H1 (cell line): ENCODE results near the gene MVK. TPM values are rescaled to one million over a fixed set of nuclear protein-coding genes. Genes with fewer than 3 reads are reported as not detected.

Source experiments
- CTCF ChIA-PET: fragments of 300-600 bp; sonication (Branson Sonifier 250); formaldehyde crosslinking; loops from one replicate; lab custom pipeline; 2021; ENCODE audit not compliant: partially characterized antibody; lab: Charles Lee
- POLR2A ChIA-PET: fragments of 300-600 bp; sonication (Branson Sonifier 250); formaldehyde crosslinking; loops from one replicate; lab custom pipeline; 2021; ENCODE audit warnings: inconsistent platforms; ENCODE audit not compliant: partially characterized antibody; lab: Charles Lee
- DNase-seq, 2 experiments: peaks; one replicate each; pipeline versions ENCODE4 v3.0.0 to v3.0.0-alpha.2; 2010 to 2022; ENCODE audit warnings: low spot score in 2 of 2, low read depth in 1 of 2, mixed read lengths in 1 of 2
- FAIRE-seq: peaks from 2 replicates; lab custom pipeline; 2011; peaks lifted over from hg19 to GRCh38; lab: Jason Lieb, UNC
- H2AFZ ChIP-seq: 2 replicates; pipeline ENCODE4 v1.8.1; 2012; ENCODE audit warnings: low read length, inconsistent platforms
- H2AK5ac ChIP-seq: 2 replicates; pipeline ENCODE4 v1.6.1; 2013; ENCODE audit warnings: low read depth, low read length
- H2BK120ac ChIP-seq: replicated peaks from 2 replicates; pipeline ENCODE3; 2013; ENCODE audit warnings: low read depth, low read length, inconsistent platforms
- H2BK12ac ChIP-seq: 2 replicates; pipeline ENCODE4 v1.6.1; 2013; ENCODE audit warnings: low read depth, low read length
- H2BK15ac ChIP-seq: 2 replicates; pipeline ENCODE4 v1.6.1; 2013; ENCODE audit warnings: low read length
- H2BK20ac ChIP-seq: 2 replicates; pipeline ENCODE4 v1.6.1; 2013; ENCODE audit warnings: low read length
- H2BK5ac ChIP-seq: 2 replicates; pipeline ENCODE4 v1.6.1; 2013; ENCODE audit warnings: low read depth, low read length
- H3K14ac ChIP-seq: 2 replicates; pipeline ENCODE4 v1.6.1; 2013; ENCODE audit warnings: inconsistent platforms; ENCODE audit not compliant: insufficient read length
- H3K18ac ChIP-seq: 2 replicates; pipeline ENCODE4 v1.6.1; 2013; ENCODE audit warnings: low read length; ENCODE audit errors: extremely low read depth
- H3K23ac ChIP-seq: 2 replicates; pipeline ENCODE4 v1.6.1; 2013; ENCODE audit warnings: inconsistent platforms; ENCODE audit not compliant: insufficient read length
- H3K23me2 ChIP-seq: 2 replicates; pipeline ENCODE4 v1.6.1; 2013; ENCODE audit warnings: low read depth, low read length
- H3K27ac ChIP-seq: 2 replicates; pipeline ENCODE4 v1.6.1; 2011; ENCODE audit warnings: low read depth, low read length, inconsistent platforms
- H3K27me3 ChIP-seq, 4 experiments: replicated peaks in 1 of 4; 1 replicate in 1 of 4; 2 replicates in 3 of 4; pipeline versions ENCODE4 v1.6.1 to v1.8.1; 2011 to 2013; ENCODE audit warnings: low read length in 3 of 4, mild to moderate bottlenecking in 3 of 4, inconsistent platforms in 2 of 4, mixed read lengths in 2 of 4, moderate library complexity in 1 of 4; ENCODE audit not compliant: control insufficient read depth in 3 of 4, insufficient read depth in 3 of 4; ENCODE audit errors: extremely low read depth in 1 of 4
- H3K36me3 ChIP-seq, 4 experiments: 2 replicates each; pipeline versions ENCODE4 v1.6.1 to v1.8.1; 2011 to 2013; ENCODE audit warnings: mild to moderate bottlenecking in 4 of 4, low read length in 3 of 4, moderate library complexity in 2 of 4, control low read depth in 1 of 4, inconsistent platforms in 1 of 4; ENCODE audit not compliant: insufficient read depth in 4 of 4, control insufficient read depth in 2 of 4
- H3K4ac ChIP-seq: replicated peaks from 2 replicates; pipeline ENCODE3; 2013; ENCODE audit warnings: low read length, low read depth, mixed read lengths, inconsistent platforms; ENCODE audit not compliant: insufficient read length
- H3K4me1 ChIP-seq, 4 experiments: replicated peaks in 1 of 4; 1 replicate in 1 of 4; 2 replicates in 3 of 4; pipeline versions ENCODE4 v1.6.1 to v1.8.1; 2011 to 2013; ENCODE audit warnings: low read length in 3 of 4, inconsistent platforms in 2 of 4, mixed read lengths in 1 of 4; ENCODE audit not compliant: insufficient read depth in 4 of 4, control insufficient read depth in 3 of 4
- H3K4me2 ChIP-seq, 2 experiments: 2 replicates each; pipeline versions ENCODE4 v1.6.1 to v1.8.1; 2011 to 2013; ENCODE audit warnings: low read depth in 2 of 2, low read length in 2 of 2, control low read depth in 1 of 2, inconsistent platforms in 1 of 2, mild to moderate bottlenecking in 1 of 2; ENCODE audit not compliant: insufficient read depth in 1 of 2
- H3K4me3 ChIP-seq, 4 experiments: fragments of 200-600, 300-600 bp in 1 of 4; sonication (generic), shearing (Covaris generic), sonication (Bioruptor Twin) in 1 of 4; 2 replicates each; pipeline versions ENCODE4 v1.5.1 to v1.8.1; 2011 to 2016; ENCODE audit warnings: low read length in 4 of 4, low read depth in 3 of 4, control low read depth in 2 of 4, inconsistent platforms in 2 of 4, mild to moderate bottlenecking in 2 of 4, mixed read lengths in 1 of 4, moderate library complexity in 1 of 4; ENCODE audit not compliant: insufficient read depth in 2 of 4; ENCODE audit errors: extremely low read depth in 1 of 4
- H3K56ac ChIP-seq: replicated peaks from 2 replicates; pipeline ENCODE3; 2013; ENCODE audit warnings: low read depth, mild to moderate bottlenecking, mixed read lengths, low read length, inconsistent platforms; ENCODE audit not compliant: insufficient read length
- H3K79me1 ChIP-seq: 2 replicates; pipeline ENCODE4 v1.6.1; 2013; ENCODE audit warnings: low read depth, low read length, control low read depth
- H3K79me2 ChIP-seq, 2 experiments: 2 replicates each; pipeline versions ENCODE4 v1.6.1 to v1.8.1; 2012 to 2013; ENCODE audit warnings: low read length in 2 of 2, mild to moderate bottlenecking in 2 of 2, inconsistent platforms in 1 of 2; ENCODE audit not compliant: insufficient read depth in 2 of 2, control insufficient read depth in 1 of 2
- H3K9ac ChIP-seq, 4 experiments: replicated peaks in 1 of 4; 1 replicate in 1 of 4; 2 replicates in 3 of 4; pipeline versions ENCODE4 v1.6.1 to v1.8.1; 2011 to 2013; ENCODE audit warnings: low read depth in 3 of 4, low read length in 3 of 4, control low read depth in 2 of 4, mild to moderate bottlenecking in 2 of 4, moderate library complexity in 2 of 4, inconsistent platforms in 1 of 4; ENCODE audit errors: extremely low read depth in 1 of 4
- H3K9me3 ChIP-seq, 2 experiments: 2 replicates each; pipeline versions ENCODE4 v1.6.1 to v1.8.1; 2012 to 2013; ENCODE audit warnings: mild to moderate bottlenecking in 2 of 2, moderate library complexity in 2 of 2, control low read depth in 1 of 2, inconsistent platforms in 1 of 2, low read depth in 1 of 2, low read length in 1 of 2, mixed read lengths in 1 of 2; ENCODE audit not compliant: insufficient read depth in 2 of 2
- H4K20me1 ChIP-seq, 2 experiments: replicated peaks in 1 of 2; 2 replicates each; pipeline versions ENCODE3 to v1.8.1; 2011 to 2013; ENCODE audit warnings: inconsistent platforms in 2 of 2, low read length in 2 of 2, mild to moderate bottlenecking in 1 of 2; ENCODE audit not compliant: insufficient read depth in 2 of 2, control insufficient read depth in 1 of 2
- H4K5ac ChIP-seq: 2 replicates; pipeline ENCODE4 v1.6.1; 2013; ENCODE audit warnings: low read length, low read depth, mixed read lengths, inconsistent platforms; ENCODE audit not compliant: insufficient read length
- H4K8ac ChIP-seq: 2 replicates; pipeline ENCODE4 v1.8.0; 2013; ENCODE audit warnings: mild to moderate bottlenecking, moderate library complexity, low read length, inconsistent platforms; ENCODE audit not compliant: insufficient read depth; ENCODE audit errors: extremely low read depth
- H4K91ac ChIP-seq: replicated peaks from 2 replicates; pipeline ENCODE3; 2013; ENCODE audit warnings: low read length, mixed read lengths, inconsistent platforms; ENCODE audit not compliant: insufficient read length
- ATF2 ChIP-seq: IDR thresholded peaks from 2 replicates; pipeline ENCODE4 v1.6.1; 2012; ENCODE audit warnings: low read length, inconsistent platforms
- CBX8 ChIP-seq: fragments of 300-800, 300-1000 bp; sonication (generic); IDR thresholded peaks from 2 replicates; pipeline ENCODE4 v1.7.1; 2016; ENCODE audit warnings: low read depth, low read length, borderline replicate concordance
- GABPA ChIP-seq: IDR thresholded peaks from 2 replicates; pipeline ENCODE4 v1.6.1; 2011; ENCODE audit warnings: mild to moderate bottlenecking, low read length, moderate library complexity, borderline replicate concordance; ENCODE audit not compliant: insufficient read depth
- WGBS, 2 experiments: shearing (Covaris generic) in 1 of 2; methylation state at CpG; one replicate each; pipeline versions ENCODE4 v1.1.6 to v1.1.7; 2013 to 2015; ENCODE audit warnings: low lambda C conversion rate in 2 of 2, mixed read lengths in 2 of 2, inconsistent platforms in 1 of 2, low coverage in 1 of 2, missing lambda C conversion rate in 1 of 2; ENCODE audit not compliant: insufficient replicate concordance in 2 of 2, insufficient coverage in 1 of 2, insufficient read length in 1 of 2; ENCODE audit errors: extremely low coverage in 1 of 2, missing lambda C conversion rate in 1 of 2; 5-methylcytosine and 5-hydroxymethylcytosine counted together
- polyA plus RNA-seq, 7 experiments: library from polyadenylated mRNA; depleted of rRNA in 3 of 7; stranded (reverse) in 5 of 7; unstranded in 2 of 7; fragments of >200 nt in 5 of 7; fragments of 200-250 nt in 2 of 7; gene quantifications; 1 replicate in 5 of 7; 2 replicates in 1 of 7; 4 replicates in 1 of 7; pipeline versions ENCODE4 v1.2.1 to v1.2.3, GENCODE V29; 2011 to 2013; ENCODE audit warnings: missing spikeins in 2 of 7, mixed read lengths in 2 of 7
- total RNA-seq: library from RNA; stranded (reverse); fragmentation: NEBNext Ultra II Directional; extraction: Animal tissue kit (Norgen Biotek cat#: 25700); gene quantifications from 2 replicates; pipeline ENCODE4 v1.2.1, GENCODE V29; 2021

MVK gene
- total and polyA plus RNA-seq, 2 of the 8 experiments (the other 6 are each of a cell fraction or from before 2014, with no cell fraction given) = 15.7 to 20.9 TPM

GRCh38 chr12:109590566-109590965 lies 17.0 kb downstream of the MVK start:
- no peak overlapping the region for H2BK20ac ChIP-seq
- H3K79me2 ChIP-seq = no peaks in the 10 kb centered on the region
- H4K8ac ChIP-seq = no peak overlapping the region
- no peak overlapping the region for H3K9ac ChIP-seq
- H4K5ac ChIP-seq = no peak overlapping the region
- H3K23ac ChIP-seq = no peak overlapping the region
- H4K20me1 ChIP-seq = no peaks in the 10 kb centered on the region
- DNase-seq = no peak
- no peak overlapping the region for H2AK5ac ChIP-seq
- no peak for FAIRE-seq
- H3K23me2 ChIP-seq = no peaks in the 10 kb centered on the region
- no peak overlapping the region for H3K18ac ChIP-seq
- no peaks in the 10 kb centered on the region for H3K27me3 ChIP-seq
- 87% methylated on average over 8 of the region's 8 CpGs; no CpG with 5 or more reads in 1 of the 2 experiments for WGBS, 2 experiments
- no peak overlapping the region for H3K14ac ChIP-seq
- peaks cover 0 to 16% (median 9%) of the 10 kb centered on the region in 4 experiments; a peak in 5 of 8 replicates for H3K36me3 ChIP-seq
- H3K56ac ChIP-seq = no peak overlapping the region
- ChIA-PET CTCF (interaction anchor here (0.6 to 2.0 kb wide), 5 partner anchors 23 to 187 kb away, joined by 3 to 8 read pairs (median 3); no protein-coding TSS in a partner anchor), POLR2A (interaction anchor here (1.4 to 1.8 kb wide), 2 partner anchors 9 to 18 kb away, joined by 3 to 5 read pairs; no protein-coding TSS in a partner anchor)
- H2BK15ac ChIP-seq = no peak overlapping the region
- H2AFZ ChIP-seq = no peak overlapping the region
- H2BK12ac ChIP-seq = no peak overlapping the region
- no peak overlapping the region for H4K91ac ChIP-seq
- H3K27ac ChIP-seq = no peak overlapping the region
- no peaks in the 10 kb centered on the region for H3K9me3 ChIP-seq
- no peaks in the 10 kb centered on the region for H3K4me1 ChIP-seq
- H3K79me1 ChIP-seq = no peaks in the 10 kb centered on the region
- no peak overlapping the region for H3K4me2 ChIP-seq
- no peak overlapping the region for H3K4me3 ChIP-seq
- no peak overlapping the region for H3K4ac ChIP-seq
- H2BK5ac ChIP-seq = no peak overlapping the region
- H2BK120ac ChIP-seq = no peak overlapping the region
- TF ChIP-seq GABPA (no peak), ATF2 (no peak), CBX8 (no peak)
